ENCODE measurements around the gene GOLGA6C.

GRCh38 chr15:75223688-75224087, 34.4 kb upstream of the GOLGA6C start:
- TF ChIP-seq CTCF (IDR thresholded peaks at IDR 0.05) (no peak), POLR2A (IDR thresholded peaks at IDR 0.05) (no peak)
